ENCODE results near the gene CCL11. TPM values are rescaled to one million over a fixed set of nuclear protein-coding genes. Genes with fewer than 3 reads are reported as not detected.
A peak's percentile ranks its signal among the peaks of the same experiment; 100 is the strongest.

The CCL11 gene
- total and polyA plus RNA-seq, 11 donors: 0.23 to 43.1 (median 2.4) TPM

DNA sequence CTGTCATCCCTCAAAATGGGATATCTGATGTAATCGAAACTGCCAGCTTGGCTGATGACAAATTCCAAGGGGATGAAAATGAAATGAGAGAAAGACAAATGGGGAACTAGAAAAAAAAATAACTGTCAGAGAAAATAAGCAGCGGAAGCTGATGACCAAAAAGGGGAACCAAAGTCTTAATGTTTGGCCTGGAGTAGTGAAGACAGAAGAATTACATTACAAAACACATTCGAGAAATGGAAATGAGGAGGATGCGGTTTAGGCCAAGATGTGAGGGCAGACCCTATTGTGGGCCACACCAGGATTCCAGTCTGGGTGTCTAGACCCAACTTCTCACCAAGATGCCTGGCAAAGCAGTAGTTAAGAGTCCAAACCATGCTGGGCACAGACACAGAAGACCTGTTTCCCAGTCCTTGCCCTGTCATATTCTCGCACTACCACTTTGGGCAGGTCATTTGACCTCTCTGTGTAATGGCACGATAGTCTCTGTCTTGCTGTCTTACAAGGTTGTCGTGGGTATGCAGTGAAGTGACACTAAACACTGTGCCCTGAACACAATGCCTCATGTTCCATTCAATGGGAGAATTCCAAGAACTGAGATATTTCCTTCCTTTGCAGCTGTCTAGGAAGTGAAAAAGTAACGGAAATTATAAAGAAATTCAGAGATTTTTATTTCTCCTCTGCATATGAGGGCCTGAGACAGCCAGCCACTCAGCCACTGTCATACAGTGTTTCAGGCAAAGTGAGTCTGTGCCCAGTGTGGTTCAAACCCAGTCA is 42.8 kb upstream of the CCL11 start:
- no peaks in the 10 kb centered on the region for H3K36me3 ChIP-seq
- H3K4me3 ChIP-seq: no peak overlapping the region
- WGBS, 4 donors: 62 to 71% (median 65%) methylated on average over 8 of the region's 8 CpGs
- H3K27ac ChIP-seq: peak overlapping the region in 8 of 12 donors; percentile 2 to 87 (median 48)
- TF ChIP-seq POLR2A (IDR thresholded peaks at IDR 0.05): no peak
- TF ChIP-seq, protein P1, sequence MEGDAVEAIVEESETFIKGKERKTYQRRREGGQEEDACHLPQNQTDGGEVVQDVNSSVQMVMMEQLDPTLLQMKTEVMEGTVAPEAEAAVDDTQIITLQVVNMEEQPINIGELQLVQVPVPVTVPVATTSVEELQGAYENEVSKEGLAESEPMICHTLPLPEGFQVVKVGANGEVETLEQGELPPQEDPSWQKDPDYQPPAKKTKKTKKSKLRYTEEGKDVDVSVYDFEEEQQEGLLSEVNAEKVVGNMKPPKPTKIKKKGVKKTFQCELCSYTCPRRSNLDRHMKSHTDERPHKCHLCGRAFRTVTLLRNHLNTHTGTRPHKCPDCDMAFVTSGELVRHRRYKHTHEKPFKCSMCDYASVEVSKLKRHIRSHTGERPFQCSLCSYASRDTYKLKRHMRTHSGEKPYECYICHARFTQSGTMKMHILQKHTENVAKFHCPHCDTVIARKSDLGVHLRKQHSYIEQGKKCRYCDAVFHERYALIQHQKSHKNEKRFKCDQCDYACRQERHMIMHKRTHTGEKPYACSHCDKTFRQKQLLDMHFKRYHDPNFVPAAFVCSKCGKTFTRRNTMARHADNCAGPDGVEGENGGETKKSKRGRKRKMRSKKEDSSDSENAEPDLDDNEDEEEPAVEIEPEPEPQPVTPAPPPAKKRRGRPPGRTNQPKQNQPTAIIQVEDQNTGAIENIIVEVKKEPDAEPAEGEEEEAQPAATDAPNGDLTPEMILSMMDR (IDR thresholded peaks at IDR 0.05): no peak
- DNase-seq (no peak), ATAC-seq (peak in 2 of 4 donors; percentile 42 to 43)
- H3K4me1 ChIP-seq: peaks cover 0 to 95% (median 55%) of the 10 kb centered on the region in 12 donors
- intact Hi-C loops (cut with DNase I): no loop called here
- no peaks in the 10 kb centered on the region for H3K27me3 ChIP-seq
- H3K9me3 ChIP-seq: no peaks in the 10 kb centered on the region

DNA sequence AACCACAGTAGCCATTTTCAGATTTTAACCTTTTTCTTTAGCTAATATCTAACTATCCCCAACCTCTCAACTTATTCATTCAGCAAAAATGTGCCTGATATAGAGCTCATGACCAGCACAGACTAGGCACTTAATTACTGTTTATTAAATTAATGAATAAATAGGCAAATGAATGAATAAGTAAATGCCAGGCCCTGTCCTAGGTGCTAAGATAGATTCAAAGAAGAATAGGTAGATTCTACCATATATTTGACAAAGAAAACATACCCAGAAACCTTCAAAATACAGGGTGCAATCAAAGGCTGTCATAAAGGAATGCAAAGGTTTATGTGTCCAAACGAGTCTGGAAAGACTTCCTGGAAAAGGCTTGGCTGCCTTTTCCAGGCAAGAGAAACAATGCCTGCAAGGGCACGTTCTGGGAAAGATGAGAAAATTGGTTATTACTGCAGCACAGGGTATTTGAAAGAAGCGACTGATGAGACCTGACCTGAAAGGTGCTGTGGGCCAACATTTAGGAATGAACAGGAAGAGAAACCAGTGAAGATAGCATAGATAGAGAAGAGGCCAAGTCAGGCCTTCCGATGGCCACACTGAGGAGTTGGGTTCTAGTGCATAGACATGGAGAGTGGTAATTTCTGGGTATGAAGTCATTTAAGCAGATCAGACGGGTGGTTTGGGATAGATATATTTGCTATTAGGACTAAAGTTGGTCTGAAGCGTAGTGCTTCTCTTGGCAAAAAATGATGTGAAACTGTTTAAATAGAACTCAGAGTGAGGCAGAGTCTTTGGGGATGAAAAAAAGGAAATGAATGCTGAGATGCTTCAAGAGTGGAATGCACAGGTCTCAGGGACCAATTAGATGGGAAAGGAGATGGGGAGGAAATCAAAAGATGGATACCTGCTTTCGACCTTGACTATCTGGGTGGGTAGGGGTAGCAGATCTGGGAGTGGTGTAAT is 41.9 kb upstream of the CCL11 start:
- Histone ChIP-seq H3K27me3 (no peaks in the 10 kb centered on the region), H3K27ac (peak overlapping the region in 8 of 12 donors; percentile 2 to 87 (median 48)), H3K9me3 (no peaks in the 10 kb centered on the region), H3K4me1 (peaks cover 0 to 95% (median 53%) of the 10 kb centered on the region in 12 donors), H3K36me3 (no peaks in the 10 kb centered on the region), H3K4me3 (no peak overlapping the region)
- ATAC-seq: no peak
- TF ChIP-seq POLR2A (IDR thresholded peaks at IDR 0.05): no peak
- TF ChIP-seq, protein P1 (IDR thresholded peaks at IDR 0.05): no peak
- WGBS, 4 donors: 70 to 79% (median 77%) methylated on average over 7 of the region's 7 CpGs
- intact Hi-C loops (cut with DNase I): no loop called here
- no peak for DNase-seq

DNA sequence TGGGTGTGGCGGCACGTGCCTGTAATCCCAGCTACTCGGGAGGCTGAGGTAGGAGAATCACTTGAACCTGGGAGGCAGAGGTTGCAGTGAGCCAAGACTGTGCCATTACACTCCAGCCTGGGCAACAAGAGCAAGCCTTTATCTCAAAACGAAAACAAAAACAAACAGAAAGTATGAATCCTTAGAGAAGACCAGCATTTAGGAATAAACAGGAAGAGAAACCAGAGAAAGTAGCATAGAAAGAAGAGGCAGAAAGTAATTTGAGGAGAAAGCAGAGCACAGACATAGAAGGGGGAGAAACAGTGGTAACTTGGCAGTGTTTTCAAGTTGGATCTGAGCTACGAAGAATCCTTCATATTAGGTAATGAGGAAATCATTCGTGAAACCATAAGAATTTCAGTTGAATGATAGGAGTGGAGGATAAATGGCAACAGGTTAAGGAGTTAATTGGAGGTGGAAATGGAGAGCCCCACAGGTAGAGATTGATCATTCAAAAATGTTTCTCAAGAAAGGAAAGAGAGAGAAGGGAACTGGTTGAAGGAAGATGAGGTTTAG is 40.1 kb upstream of the CCL11 start:
- Histone ChIP-seq H3K9me3 (no peaks in the 10 kb centered on the region), H3K36me3 (no peaks in the 10 kb centered on the region), H3K4me1 (peaks cover 6 to 98% (median 54%) of the 10 kb centered on the region in 12 donors), H3K27ac (peak overlapping the region in 2 of 12 donors; percentile 36 to 87), H3K27me3 (no peaks in the 10 kb centered on the region), H3K4me3 (no peak overlapping the region)
- ATAC-seq (no peak), DNase-seq (no peak)
- WGBS, 4 donors: 87 to 89% (median 87%) methylated on average over 6 of the region's 6 CpGs
- intact Hi-C loops (cut with DNase I): no loop called here
- no peak for TF ChIP-seq POLR2A (IDR thresholded peaks at IDR 0.05)
- TF ChIP-seq, protein P1 (IDR thresholded peaks at IDR 0.05): no peak
